T-helper 2 cell (primary cell): ENCODE data around the gene JAKMIP1.

ENCODE experiments used
- DNase-seq, 5 experiments: peaks; one replicate each; pipeline versions ENCODE4 v3.0.0 to v3.0.0-alpha.2; 2012 to 2022

JAKMIP1 gene

DNA sequence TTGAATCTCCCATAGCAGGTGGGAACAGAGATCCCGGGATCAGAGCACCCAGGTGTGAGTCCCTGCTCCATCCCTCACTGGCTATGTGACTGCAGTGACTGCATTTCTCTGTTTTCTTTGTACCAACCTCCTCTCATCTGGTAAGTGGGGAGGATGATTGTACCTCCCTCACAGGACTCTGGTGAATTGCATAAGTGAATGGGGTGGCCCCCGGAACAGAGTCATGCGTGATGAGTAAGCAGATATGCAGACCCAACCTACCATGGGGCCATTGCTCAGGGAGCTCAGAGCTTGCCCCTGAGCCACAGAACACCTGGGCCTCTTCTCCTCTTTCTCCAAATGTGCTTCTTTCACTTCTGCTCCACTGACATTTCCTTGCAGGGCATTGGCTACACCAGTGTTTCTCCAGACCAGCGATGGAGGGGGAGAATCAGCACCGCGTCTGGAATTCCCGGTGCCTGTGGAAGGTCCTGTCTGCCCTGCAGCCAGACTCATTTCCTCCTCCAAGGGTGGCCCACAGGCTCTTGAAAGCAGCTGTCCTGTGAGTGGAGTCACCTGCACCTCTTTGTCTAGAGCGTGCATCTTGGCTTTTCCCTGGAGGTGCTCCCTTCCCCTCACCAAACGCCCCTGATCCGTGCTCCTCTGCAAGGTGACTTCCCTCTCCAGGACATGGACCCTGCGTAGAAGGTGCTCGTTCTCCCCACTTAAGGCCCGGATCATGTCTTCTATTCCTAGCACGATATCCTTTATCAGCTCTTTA, 212.1 kb downstream of the JAKMIP1 start:
- DNase-seq = no peak

DNA sequence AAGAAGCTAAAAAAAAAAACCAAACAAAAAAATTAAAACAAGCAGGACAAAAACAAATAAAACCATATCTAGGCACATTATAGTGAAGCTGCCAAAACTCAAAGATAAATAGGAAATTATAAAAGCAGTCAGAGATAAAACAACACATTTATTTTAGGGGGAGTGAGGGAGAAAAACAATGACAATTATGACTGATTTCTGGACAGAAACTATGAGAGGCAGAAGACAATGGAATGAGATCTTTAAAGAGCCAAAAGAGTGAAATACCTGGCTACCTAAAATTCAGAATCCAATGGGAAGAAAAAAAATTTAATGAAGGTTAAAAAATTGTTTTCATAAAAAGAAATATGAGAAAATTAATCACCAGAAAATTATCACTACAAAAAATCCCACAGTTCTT, 215.5 kb downstream of the JAKMIP1 start:
- no peak for DNase-seq

DNA sequence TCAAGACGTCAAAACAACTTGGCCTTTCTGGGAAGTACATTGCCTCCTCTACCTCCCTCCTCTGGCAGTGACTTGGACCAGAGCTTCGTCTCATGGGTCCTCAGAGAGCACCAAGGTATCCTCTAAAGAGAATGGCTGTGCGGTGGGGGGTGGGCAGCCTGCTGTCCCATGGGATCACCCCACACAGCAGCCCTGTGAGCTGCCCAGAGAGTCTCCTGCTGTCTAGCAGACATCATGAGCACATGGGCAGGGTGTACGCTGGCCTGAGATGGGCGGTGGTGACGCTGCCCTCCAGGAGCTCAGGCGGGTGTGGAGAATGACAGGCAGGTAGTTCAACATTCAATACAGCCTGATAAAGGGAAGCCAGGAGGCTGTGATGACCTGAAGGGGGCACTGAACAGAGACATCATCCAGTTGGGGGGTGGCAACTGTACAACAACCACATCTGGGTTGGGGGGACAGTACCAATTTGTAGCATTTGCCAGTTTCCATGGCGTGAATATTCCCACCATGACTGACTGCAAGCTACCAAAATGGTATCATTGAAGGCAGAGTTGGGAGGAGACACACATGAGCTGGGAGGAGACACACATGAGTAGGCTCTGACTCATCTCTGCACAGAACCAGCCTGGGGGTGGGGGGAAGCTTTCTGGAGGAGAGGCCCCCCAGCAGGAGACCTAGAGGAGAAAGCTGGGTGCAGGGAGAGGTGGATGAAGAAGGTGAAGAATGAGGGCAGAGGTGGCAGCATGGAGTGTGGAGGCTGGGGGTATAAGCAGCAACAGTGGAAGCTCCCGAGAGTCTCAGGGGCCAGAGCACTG, 218.0 kb downstream of the JAKMIP1 start:
- DNase-seq = no peak

DNA sequence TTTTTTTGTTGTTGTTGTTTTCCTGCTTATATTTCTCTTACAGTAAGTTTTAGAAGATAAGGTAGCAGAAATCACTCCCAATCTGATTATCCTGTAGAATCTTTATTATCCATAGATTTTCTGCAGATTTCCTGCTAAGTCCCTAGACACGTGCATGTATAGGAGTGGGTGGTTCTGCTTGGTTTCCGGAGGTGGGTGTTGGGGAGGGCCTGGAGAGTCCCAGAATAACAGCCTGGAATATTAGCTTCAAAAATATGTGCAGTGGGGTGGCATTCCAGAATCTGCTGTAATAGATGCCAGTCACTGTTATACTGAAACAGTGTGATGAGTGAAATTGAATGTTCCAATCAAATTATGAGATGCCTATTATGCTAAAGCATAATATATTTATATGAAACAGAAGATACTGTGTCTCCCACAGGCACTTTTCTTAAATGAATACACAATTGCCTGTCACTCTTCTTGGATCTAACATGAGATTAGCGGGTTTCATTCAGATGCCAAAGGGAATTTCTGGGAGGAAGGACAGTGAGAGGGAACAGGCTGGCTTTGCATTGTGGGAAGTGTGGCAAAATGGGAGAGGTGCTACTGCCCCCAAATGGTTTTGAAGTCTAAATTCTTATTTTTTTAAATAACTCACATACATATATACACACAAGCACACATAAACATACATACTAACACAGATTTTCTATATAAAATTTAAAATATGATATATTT, 219.8 kb downstream of the JAKMIP1 start:
- DNase-seq = no peak

DNA sequence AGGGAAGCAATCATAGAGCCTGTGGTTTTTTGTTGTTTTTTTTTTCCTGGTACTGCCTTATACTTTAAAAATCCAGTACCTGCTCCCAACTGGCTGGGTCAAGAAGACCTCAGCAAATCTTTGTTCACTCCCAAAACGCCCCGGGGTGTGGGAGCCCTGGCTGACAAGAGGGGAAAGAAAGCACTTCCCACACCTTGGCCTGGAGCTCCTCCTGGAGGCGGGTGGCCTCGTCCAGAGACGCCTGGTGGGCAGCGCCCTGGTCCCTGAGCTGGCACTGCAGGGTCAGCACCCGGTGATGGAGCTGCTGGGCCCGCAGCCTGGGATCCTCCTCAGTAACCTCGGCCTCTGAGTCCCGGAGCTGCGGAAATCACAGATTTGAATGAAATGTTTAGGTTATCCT, 220.4 kb downstream of the JAKMIP1 start:
- DNase-seq = no peak

DNA sequence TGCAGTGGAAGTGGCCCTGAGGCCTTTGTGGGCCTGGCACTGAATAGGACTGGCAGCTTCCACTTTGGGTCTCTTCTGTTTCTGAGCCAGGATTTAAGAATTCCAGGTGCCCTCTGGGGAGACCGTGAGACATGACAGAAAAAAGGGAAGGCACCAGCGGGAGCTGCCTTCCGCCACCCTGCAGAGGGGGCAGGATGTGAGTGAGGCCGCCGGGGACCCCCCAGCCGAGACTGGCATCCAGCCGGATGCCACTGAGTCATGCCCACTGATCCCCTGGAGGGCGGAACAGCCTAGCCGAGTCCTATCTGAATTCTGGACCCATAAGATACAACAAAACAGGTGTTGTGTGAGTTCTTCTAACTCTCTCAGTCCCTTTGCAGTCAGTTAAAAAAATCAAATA, 223.4 kb downstream of the JAKMIP1 start:
- DNase-seq = no peak

DNA sequence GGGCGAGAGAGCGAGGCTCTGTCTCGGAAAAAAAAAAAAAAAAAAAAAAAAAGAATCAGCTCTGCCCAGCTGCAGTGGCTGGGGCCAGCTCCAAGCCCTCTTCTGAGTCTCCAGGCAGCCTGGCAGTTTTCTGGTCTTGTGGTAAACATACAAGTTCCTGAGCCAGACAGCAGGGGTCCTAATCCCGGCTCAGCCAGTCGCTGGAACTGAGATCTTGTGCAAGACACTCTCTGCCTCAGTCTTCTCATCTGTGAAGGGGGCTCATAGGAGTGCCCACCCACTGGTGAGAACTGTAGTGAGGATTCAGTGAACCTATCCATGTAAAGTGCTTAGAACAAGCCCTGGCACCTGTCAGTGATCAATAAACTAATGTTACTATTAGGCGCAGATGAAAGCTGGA, 223.9 kb downstream of the JAKMIP1 start:
- no peak for DNase-seq
